ENCODE data around the gene SLC9A7.

Gene SLC9A7

GRCh38 chrX:46703980-46704379 is 54.9 kb downstream of the SLC9A7 start:
- DNase-seq (ENCODE audit: low read depth), result no peak

GRCh38 chrX:46698691-46699090 is 60.2 kb downstream of the SLC9A7 start:
- no peak for DNase-seq (ENCODE audit: low read depth)

GRCh38 chrX:46695491-46695890 is 63.4 kb downstream of the SLC9A7 start:
- no peak for DNase-seq (ENCODE audit: low read depth)

- DNase-seq (ENCODE audit: low read depth), result no peak
Observed at GRCh38 chrX:46694549-46694948, 64.4 kb downstream of the SLC9A7 start.

- no peak for DNase-seq (ENCODE audit: low read depth)
Observed at GRCh38 chrX:46693149-46693548, 65.8 kb downstream of the SLC9A7 start.

GRCh38 chrX:46690818-46691217 is 68.1 kb downstream of the SLC9A7 start:
- no peak for DNase-seq (ENCODE audit: low read depth)

GRCh38 chrX:46687619-46688018 is 71.3 kb downstream of the SLC9A7 start:
- no peak for DNase-seq (ENCODE audit: low read depth)

- no peak for DNase-seq (ENCODE audit: low read depth)
Observed at GRCh38 chrX:46686003-46686645, 72.8 kb downstream of the SLC9A7 start.

- no peak for DNase-seq (ENCODE audit: low read depth)
Observed at GRCh38 chrX:46683048-46683447, 75.9 kb downstream of the SLC9A7 start.

GRCh38 chrX:46681849-46682248 is 77.1 kb downstream of the SLC9A7 start:
- DNase-seq (ENCODE audit: low read depth), result no peak

- DNase-seq (ENCODE audit: low read depth), result no peak
Observed at GRCh38 chrX:46678232-46678631, 80.7 kb downstream of the SLC9A7 start.

- DNase-seq (ENCODE audit: low read depth), result no peak
Observed at GRCh38 chrX:46676399-46677356, 82.2 kb downstream of the SLC9A7 start.

GRCh38 chrX:46673620-46674359 is 85.1 kb downstream of the SLC9A7 start:
- DNase-seq (ENCODE audit: low read depth), result no peak

GRCh38 chrX:46670316-46670715 is 88.6 kb downstream of the SLC9A7 start:
- DNase-seq (ENCODE audit: low read depth), result no peak

- no peak for DNase-seq (ENCODE audit: low read depth)
Observed at GRCh38 chrX:46666831-46667230, 92.1 kb downstream of the SLC9A7 start.

- DNase-seq (ENCODE audit: low read depth), result no peak
Observed at GRCh38 chrX:46665232-46666152, 93.4 kb downstream of the SLC9A7 start.

GRCh38 chrX:46662188-46662958 is 96.5 kb downstream of the SLC9A7 start:
- no peak for DNase-seq (ENCODE audit: low read depth)

- no peak for DNase-seq (ENCODE audit: low read depth)
Observed at GRCh38 chrX:46653482-46653881, 105.4 kb downstream of the SLC9A7 start.

GRCh38 chrX:46649421-46650260 is 109.3 kb downstream of the SLC9A7 start:
- DNase-seq (ENCODE audit: low read depth), result no peak

GRCh38 chrX:46648660-46649059 is 110.3 kb downstream of the SLC9A7 start:
- no peak for DNase-seq (ENCODE audit: low read depth)

All from stimulated activated CD8-positive, alpha-beta memory T cell treated with anti-CD3 and anti-CD28 coated beads, Interleukin-15, amount 100 ng/mL, for 24 hours (primary cell).